ENCODE results near the gene MMP14. TPM values are rescaled to one million over a fixed set of nuclear protein-coding genes. Genes with fewer than 3 reads are reported as not detected.

The MMP14 gene
- total RNA-seq, 1 experiment from 2014 or later = 117 TPM

DNA sequence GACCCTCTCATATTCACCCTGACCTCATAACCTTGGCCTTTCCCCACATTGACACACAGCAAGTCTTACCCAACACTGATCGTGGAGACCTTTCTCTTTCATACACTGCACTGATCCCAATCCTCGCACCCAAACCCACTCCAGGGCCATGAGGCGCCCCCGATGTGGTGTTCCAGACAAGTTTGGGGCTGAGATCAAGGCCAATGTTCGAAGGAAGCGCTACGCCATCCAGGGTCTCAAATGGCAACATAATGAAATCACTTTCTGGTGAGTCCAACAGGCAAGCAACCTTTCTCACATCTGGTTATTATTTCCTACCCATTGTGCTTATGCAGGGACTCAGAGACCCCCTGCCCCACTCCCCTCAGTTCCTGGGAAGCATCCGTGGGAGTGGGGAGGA, 5.4 kb downstream of the MMP14 start:
- Histone ChIP-seq H3K27me3 (replicated peaks) (no peaks in the 10 kb centered on the region), H3K36me3 (peaks cover 81% of the 10 kb centered on the region), H3K27ac (no peak overlapping the region), H3K4me3 (no peak overlapping the region), H3K4me1 (replicated peaks) (peaks cover 19% of the 10 kb centered on the region), H3K9me3 (replicated peaks) (no peaks in the 10 kb centered on the region)
- DNase-seq (ENCODE audit: low read depth in 1 of 2, low spot score in 2 of 2) = no peak

DNA sequence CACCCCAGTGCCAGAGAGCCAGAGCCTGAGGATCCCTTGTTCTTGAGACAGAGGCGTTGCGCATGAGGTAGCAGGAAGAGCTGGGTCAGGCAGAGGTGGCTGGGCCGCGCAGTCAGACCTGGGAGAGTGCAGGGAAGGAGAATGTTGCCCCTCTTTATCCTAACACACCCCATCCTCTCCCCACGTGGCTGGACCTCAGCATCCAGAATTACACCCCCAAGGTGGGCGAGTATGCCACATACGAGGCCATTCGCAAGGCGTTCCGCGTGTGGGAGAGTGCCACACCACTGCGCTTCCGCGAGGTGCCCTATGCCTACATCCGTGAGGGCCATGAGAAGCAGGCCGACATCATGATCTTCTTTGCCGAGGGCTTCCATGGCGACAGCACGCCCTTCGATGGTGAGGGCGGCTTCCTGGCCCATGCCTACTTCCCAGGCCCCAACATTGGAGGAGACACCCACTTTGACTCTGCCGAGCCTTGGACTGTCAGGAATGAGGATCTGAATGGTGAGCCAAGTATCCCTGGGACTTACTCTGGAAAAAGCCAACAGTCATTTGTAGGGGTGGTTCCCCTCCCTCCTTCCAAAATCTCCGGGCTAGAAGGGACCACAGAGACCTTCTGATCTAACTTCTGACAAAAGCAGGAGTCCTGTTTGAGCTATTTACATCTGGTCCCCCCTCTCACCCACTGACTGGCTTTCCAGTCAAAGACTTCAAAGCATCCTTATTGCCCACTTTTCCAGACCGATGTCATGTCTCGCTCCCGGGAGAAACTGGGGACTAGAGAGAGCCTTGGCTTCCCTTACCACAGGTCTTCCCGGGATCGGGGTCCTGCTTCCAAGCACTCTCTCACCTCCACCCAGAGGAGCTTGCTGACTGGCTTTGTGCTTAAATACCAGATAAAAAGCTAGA, 6.1 kb downstream of the MMP14 start:
- H3K27ac ChIP-seq = no peak overlapping the region
- H3K27me3 ChIP-seq (replicated peaks) = no peaks in the 10 kb centered on the region
- peaks cover 21% of the 10 kb centered on the region for H3K4me1 ChIP-seq (replicated peaks)
- no peak for DNase-seq (ENCODE audit: low read depth in 1 of 2, low spot score in 2 of 2)
- H3K4me3 ChIP-seq = no peak overlapping the region
- no peaks in the 10 kb centered on the region for H3K9me3 ChIP-seq (replicated peaks)
- peaks cover 77% of the 10 kb centered on the region for H3K36me3 ChIP-seq

DNA sequence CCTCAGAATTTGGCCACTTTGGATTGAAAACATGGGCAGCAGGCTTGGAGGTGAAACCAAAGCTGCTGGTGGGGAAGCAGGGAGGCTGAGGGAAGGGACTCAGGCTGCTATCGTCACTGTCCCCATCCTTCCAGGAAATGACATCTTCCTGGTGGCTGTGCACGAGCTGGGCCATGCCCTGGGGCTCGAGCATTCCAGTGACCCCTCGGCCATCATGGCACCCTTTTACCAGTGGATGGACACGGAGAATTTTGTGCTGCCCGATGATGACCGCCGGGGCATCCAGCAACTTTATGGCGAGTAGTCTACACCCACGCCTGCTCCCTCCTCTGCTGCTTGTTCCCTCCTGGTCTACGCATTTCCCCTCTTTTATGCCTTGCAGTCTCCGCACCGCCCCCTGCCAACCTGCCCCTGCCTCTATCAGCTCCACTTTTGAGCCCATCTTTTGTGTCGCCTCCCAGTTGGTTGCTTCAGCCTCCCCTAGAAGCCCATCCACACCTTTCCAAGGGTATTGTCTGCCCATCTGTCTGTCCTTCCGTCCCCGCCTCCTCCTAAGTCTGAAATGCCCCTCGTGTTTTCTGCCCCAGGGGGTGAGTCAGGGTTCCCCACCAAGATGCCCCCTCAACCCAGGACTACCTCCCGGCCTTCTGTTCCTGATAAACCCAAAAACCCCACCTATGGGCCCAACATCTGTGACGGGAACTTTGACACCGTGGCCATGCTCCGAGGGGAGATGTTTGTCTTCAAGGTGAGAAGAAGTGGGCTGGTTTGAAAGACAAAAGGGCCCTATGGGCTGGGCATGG, 6.9 kb downstream of the MMP14 start:
- H3K9me3 ChIP-seq (replicated peaks) = no peaks in the 10 kb centered on the region
- no peaks in the 10 kb centered on the region for H3K27me3 ChIP-seq (replicated peaks)
- H3K36me3 ChIP-seq = peaks cover 75% of the 10 kb centered on the region
- no peak overlapping the region for H3K4me3 ChIP-seq
- no peak for DNase-seq (ENCODE audit: low read depth in 1 of 2, low spot score in 2 of 2)
- H3K4me1 ChIP-seq (replicated peaks) = peaks cover 24% of the 10 kb centered on the region
- H3K27ac ChIP-seq = no peak overlapping the region

DNA sequence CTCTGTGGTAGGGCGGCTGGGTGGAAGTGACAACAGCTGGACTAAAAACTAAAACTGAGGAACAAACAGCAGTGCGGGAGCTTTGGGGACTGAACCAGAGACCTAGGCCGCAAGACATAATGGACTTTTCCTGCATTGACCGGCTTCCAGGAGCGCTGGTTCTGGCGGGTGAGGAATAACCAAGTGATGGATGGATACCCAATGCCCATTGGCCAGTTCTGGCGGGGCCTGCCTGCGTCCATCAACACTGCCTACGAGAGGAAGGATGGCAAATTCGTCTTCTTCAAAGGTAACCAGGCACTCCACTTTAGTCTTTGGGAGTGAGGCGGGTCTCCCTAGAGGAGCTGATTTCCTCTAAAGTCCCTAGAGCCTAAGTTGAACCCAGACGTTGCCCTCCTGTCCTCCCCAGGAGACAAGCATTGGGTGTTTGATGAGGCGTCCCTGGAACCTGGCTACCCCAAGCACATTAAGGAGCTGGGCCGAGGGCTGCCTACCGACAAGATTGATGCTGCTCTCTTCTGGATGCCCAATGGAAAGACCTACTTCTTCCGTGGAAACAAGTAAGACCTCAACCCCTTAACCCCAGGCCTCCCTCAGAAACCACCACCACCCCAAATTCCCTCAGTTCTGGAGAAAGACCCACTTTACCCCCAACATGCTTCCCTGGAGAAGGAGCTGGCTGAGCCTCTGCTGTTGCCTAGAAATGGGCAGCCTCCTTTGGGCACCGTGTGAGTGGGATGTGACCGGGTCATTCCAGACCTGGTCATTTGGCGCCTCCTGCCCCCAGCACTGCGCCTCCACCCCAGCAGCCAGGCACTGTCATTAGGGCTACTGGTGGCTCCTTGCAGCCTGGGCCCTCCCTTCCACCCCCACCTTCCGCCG, 8.1 kb downstream of the MMP14 start:
- H3K36me3 ChIP-seq = peaks cover 69% of the 10 kb centered on the region
- no peaks in the 10 kb centered on the region for H3K9me3 ChIP-seq (replicated peaks)
- DNase-seq (ENCODE audit: low read depth in 1 of 2, low spot score in 2 of 2) = no peak
- no peak overlapping the region for H3K4me3 ChIP-seq
- no peaks in the 10 kb centered on the region for H3K27me3 ChIP-seq (replicated peaks)
- peaks cover 19% of the 10 kb centered on the region for H3K4me1 ChIP-seq (replicated peaks)
- no peak overlapping the region for H3K27ac ChIP-seq

DNA sequence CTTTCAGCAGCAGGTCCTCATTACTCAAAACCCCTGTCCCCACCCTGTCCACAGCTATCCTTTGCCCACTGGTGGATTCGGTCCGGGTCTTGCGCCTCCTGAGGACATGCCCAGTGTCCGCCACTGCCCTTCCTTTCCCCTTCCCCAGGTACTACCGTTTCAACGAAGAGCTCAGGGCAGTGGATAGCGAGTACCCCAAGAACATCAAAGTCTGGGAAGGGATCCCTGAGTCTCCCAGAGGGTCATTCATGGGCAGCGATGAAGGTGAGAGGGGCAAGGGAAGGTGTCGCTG, 8.7 kb downstream of the MMP14 start:
- H3K4me3 ChIP-seq = no peak overlapping the region
- no peak overlapping the region for H3K27ac ChIP-seq
- H3K4me1 ChIP-seq (replicated peaks) = peaks cover 17% of the 10 kb centered on the region
- no peaks in the 10 kb centered on the region for H3K27me3 ChIP-seq (replicated peaks)
- peaks cover 64% of the 10 kb centered on the region for H3K36me3 ChIP-seq
- no peak for DNase-seq (ENCODE audit: low read depth in 1 of 2, low spot score in 2 of 2)
- no peaks in the 10 kb centered on the region for H3K9me3 ChIP-seq (replicated peaks)

DNA sequence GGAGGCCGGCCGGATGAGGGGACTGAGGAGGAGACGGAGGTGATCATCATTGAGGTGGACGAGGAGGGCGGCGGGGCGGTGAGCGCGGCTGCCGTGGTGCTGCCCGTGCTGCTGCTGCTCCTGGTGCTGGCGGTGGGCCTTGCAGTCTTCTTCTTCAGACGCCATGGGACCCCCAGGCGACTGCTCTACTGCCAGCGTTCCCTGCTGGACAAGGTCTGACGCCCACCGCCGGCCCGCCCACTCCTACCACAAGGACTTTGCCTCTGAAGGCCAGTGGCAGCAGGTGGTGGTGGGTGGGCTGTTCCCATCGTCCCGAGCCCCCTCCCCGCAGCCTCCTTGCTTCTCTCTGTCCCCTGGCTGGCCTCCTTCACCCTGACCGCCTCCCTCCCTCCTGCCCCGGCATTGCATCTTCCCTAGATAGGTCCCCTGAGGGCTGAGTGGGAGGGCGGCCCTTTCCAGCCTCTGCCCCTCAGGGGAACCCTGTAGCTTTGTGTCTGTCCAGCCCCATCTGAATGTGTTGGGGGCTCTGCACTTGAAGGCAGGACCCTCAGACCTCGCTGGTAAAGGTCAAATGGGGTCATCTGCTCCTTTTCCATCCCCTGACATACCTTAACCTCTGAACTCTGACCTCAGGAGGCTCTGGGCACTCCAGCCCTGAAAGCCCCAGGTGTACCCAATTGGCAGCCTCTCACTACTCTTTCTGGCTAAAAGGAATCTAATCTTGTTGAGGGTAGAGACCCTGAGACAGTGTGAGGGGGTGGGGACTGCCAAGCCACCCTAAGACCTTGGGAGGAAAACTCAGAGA, 9.6 kb downstream of the MMP14 start:
- H3K9me3 ChIP-seq (replicated peaks) = no peaks in the 10 kb centered on the region
- DNase-seq (ENCODE audit: low read depth in 1 of 2, low spot score in 2 of 2) = no peak
- H3K4me1 ChIP-seq (replicated peaks) = peaks cover 24% of the 10 kb centered on the region
- peaks cover 57% of the 10 kb centered on the region for H3K36me3 ChIP-seq
- H3K27ac ChIP-seq = no peak overlapping the region
- H3K27me3 ChIP-seq (replicated peaks) = no peaks in the 10 kb centered on the region
- H3K4me3 ChIP-seq = no peak overlapping the region

DNA sequence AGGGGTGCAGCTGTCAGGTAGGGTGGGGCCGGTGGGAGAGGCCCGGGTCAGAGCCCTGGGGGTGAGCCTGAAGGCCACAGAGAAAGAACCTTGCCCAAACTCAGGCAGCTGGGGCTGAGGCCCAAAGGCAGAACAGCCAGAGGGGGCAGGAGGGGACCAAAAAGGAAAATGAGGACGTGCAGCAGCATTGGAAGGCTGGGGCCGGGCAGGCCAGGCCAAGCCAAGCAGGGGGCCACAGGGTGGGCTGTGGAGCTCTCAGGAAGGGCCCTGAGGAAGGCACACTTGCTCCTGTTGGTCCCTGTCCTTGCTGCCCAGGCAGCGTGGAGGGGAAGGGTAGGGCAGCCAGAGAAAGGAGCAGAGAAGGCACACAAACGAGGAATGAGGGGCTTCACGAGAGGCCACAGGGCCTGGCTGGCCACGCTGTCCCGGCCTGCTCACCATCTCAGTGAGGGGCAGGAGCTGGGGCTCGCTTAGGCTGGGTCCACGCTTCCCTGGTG, 10.5 kb downstream of the MMP14 start:
- H3K27ac ChIP-seq = no peak overlapping the region
- H3K27me3 ChIP-seq (replicated peaks) = no peaks in the 10 kb centered on the region
- no peak overlapping the region for H3K4me3 ChIP-seq
- peaks cover 49% of the 10 kb centered on the region for H3K36me3 ChIP-seq
- H3K4me1 ChIP-seq (replicated peaks) = peaks cover 32% of the 10 kb centered on the region
- DNase-seq (ENCODE audit: low read depth in 1 of 2, low spot score in 2 of 2) = no peak
- no peaks in the 10 kb centered on the region for H3K9me3 ChIP-seq (replicated peaks)

DNA sequence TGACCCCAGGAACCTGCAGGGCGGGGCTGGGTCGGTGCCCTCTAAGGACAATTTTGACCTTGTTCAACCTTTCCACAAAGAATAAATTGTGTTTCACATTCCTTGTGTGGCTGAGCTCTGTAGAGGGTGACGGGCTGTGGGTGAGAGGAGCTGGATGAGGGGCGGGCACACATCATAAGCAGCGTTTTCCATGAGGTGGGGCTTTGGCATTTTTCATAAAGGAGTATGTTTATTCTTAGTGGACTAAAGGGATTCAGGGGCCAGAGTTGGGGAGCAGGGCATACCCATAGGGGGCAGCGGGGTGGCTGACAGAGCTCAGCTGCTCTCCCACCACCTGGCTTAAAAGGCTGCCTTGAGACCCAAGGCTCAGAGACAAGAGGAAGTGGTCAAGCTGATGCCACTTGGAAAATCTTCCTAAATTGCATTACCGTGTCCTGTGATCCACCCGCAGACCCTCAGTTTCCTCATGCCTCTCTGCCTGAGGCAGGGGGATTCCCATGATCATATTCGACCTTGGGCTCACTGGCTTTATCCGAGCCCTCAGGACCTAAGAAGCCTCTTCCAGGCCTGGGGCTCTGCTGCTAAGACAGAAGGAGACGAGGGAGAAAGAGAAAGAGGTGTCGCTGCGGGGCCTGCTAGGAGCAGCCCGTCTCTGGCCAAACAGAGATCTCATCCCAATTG, 11.4 kb downstream of the MMP14 start:
- H3K36me3 ChIP-seq = peaks cover 39% of the 10 kb centered on the region
- DNase-seq (ENCODE audit: low read depth in 1 of 2, low spot score in 2 of 2) = no peak
- H3K4me1 ChIP-seq (replicated peaks) = peaks cover 34% of the 10 kb centered on the region
- no peaks in the 10 kb centered on the region for H3K27me3 ChIP-seq (replicated peaks)
- no peaks in the 10 kb centered on the region for H3K9me3 ChIP-seq (replicated peaks)
- H3K27ac ChIP-seq = no peak overlapping the region
- H3K4me3 ChIP-seq = no peak overlapping the region

DNA sequence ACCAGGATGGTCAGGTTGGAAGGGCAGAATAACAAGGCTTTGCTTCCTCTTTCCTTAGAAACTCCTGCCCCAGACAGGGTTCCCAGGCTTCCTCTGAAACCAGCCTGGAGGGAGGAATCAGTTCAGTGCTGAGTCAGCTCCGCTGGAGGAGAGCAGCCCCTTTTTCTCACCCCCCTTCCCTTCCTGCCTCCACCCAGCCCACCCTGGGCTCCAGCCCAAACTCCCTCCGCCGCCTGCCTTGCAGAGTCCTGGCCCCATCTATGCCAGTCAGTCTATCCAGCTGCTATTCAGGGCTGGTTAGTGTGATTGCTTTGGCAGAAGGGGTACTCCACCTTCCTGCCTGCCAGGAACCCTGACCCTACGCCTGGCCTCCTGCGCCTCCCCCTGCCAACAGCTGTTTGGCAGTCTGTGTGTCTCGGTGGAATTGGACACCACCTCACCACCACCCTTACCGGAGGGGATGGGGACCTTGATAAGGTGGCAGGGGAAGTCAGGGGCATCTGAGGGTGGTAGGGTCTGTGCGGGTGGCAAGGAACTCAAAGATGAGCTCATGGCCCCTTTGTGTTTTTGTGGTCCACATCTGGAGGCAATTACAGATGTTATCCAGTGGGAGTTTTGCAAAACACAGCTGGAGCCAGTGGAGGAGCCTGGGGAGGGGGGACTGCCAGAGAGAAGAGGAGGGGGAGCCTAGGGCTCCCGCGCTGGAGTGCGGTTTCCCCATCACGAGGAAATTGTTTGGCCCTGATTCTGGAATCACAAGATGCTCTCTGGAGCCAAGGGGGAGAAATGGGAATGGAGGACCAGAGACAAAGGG, 12.2 kb downstream of the MMP14 start:
- H3K4me3 ChIP-seq = no peak overlapping the region
- peaks cover 40% of the 10 kb centered on the region for H3K4me1 ChIP-seq (replicated peaks)
- no peaks in the 10 kb centered on the region for H3K27me3 ChIP-seq (replicated peaks)
- peaks cover 32% of the 10 kb centered on the region for H3K36me3 ChIP-seq
- no peak overlapping the region for H3K27ac ChIP-seq
- DNase-seq (ENCODE audit: low read depth in 1 of 2, low spot score in 2 of 2) = peak in 1 of 2 experiments; percentile 20
- H3K9me3 ChIP-seq (replicated peaks) = no peaks in the 10 kb centered on the region

DNA sequence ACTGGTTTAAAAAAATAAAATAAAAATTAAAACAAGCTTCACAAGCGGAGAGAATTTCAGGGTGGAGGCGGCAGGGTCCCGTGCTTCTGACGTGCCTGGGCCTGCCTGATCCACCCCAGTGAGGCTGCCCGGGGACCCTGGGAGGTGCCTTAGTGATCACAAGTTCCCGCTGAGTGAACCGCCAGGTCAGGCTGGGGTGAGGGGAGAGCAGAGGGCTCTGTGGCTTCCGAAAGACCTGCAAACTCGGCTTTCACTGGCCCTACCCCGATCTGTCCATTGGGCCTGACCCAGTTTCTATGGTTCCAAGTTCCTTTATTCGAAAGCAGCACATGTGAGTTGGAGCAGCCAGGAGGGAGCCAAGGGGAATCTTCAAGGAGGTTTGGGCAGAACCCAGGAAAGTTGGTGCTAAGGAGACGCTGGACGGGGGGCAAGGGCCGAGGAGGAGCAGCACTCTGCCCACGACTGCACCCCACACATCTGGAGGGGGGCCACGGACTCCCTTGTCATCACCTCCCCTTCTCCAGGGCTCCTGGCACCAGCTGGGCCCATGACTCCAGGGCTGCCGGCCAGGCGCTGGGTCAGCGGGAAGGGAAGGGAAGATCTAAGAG, 12.9 kb downstream of the MMP14 start:
- H3K4me3 ChIP-seq = no peak overlapping the region
- H3K27me3 ChIP-seq (replicated peaks) = no peaks in the 10 kb centered on the region
- DNase-seq (ENCODE audit: low read depth in 1 of 2, low spot score in 2 of 2) = no peak
- peaks cover 24% of the 10 kb centered on the region for H3K36me3 ChIP-seq
- peaks cover 40% of the 10 kb centered on the region for H3K4me1 ChIP-seq (replicated peaks)
- no peaks in the 10 kb centered on the region for H3K9me3 ChIP-seq (replicated peaks)
- no peak overlapping the region for H3K27ac ChIP-seq

DNA sequence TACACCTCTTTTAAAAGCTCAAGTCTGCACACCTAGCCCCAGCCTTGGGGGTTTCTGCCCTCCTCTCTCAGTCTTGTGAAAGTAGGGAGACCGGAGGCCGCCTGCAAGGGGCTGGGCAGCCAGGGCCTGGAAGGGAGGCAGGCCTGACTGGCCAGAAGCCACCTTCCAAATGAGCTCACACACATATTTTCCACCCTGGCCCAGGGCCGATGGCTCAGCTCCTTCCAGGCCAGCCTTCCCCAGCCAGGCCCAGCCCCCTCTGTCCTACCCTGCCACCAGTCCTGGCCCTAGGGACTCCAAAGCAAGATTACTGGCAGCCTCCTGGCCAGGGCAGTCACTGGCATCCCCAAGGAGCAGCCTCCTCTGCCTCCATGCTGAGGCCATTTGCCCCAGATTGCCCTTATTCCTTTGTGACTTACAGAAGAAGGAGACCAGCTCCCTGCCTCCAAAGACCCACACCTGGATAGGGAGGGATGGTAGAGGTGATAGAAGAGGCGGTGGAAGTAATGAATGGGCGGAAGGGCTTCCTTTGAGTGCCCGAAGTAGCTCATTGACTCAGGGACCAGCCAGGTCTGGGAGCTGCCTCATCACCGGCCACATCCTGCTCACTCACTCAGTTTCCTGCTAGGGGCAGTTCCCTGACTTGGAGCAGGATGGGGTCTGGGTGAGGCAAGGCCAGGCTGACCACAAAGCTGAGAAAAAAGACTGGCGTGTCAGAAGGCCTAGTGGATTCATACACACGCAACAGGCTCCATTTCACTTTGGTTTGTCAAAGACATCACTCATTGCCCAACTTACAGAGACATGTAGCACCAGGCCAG, 14.8 kb downstream of the MMP14 start:
- H3K36me3 ChIP-seq = peaks cover 9% of the 10 kb centered on the region
- H3K9me3 ChIP-seq (replicated peaks) = no peaks in the 10 kb centered on the region
- peak overlapping the region; percentile 53 for H3K27ac ChIP-seq
- no peaks in the 10 kb centered on the region for H3K27me3 ChIP-seq (replicated peaks)
- peaks cover 40% of the 10 kb centered on the region for H3K4me1 ChIP-seq (replicated peaks)
- H3K4me3 ChIP-seq = no peak overlapping the region
- DNase-seq (ENCODE audit: low read depth in 1 of 2, low spot score in 2 of 2) = peak; percentile 37 to 67
